ENCODE results near the gene LRBA.

Gene LRBA

GRCh38 chr4:150794706-150795105, 220.4 kb downstream of the LRBA start:
- TF ChIP-seq CTCF (conservative IDR thresholded peaks at IDR 0.05) = no peak

DNA sequence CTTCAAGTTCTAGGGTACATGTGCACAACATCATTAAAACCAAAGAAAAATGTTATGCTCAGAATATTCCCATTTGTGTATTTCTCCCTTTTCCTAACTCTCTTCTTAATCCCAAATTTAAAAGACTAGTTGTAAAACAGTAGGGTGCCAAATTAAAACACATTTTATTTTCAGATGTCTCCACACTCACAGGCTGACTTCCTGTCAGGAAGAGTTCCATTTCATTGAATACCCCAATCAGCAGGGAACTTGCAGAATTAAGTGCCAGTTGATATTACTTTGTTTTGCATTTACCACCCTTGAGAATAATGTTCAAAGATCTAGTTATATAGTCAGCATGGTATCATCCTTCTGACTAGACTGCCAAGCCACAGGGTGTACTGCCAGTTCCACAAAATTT, 225.2 kb downstream of the LRBA start:
- H3K27ac ChIP-seq = no peak overlapping the region
- TF ChIP-seq CTCF (conservative IDR thresholded peaks at IDR 0.05) = no peak

More at GRCh38 chr4:150794706-150795105, 220.4 kb downstream of the LRBA start:
- H3K27ac ChIP-seq = no peak overlapping the region

DNA sequence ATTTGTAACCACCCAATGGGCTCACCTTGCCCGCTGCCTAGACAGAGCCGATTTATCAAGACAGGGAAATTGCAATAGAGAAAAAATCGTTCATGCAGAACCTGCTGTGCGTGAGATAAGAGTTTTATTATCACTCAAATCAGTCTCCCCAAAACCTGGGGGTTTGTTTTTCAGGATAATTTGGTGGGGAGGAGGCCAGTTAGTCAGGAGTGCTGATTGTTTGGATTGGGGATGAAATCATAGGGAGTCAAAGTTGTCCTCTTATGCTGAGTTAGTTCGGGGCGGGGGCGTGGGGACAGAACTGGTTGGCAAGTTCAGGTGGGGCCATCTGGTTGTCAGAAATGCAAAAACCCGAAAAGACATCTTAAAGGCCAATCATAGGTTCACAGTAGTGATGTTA, 230.1 kb downstream of the LRBA start:
- no peak overlapping the region for H3K27ac ChIP-seq
- no peak for TF ChIP-seq CTCF (conservative IDR thresholded peaks at IDR 0.05)

DNA sequence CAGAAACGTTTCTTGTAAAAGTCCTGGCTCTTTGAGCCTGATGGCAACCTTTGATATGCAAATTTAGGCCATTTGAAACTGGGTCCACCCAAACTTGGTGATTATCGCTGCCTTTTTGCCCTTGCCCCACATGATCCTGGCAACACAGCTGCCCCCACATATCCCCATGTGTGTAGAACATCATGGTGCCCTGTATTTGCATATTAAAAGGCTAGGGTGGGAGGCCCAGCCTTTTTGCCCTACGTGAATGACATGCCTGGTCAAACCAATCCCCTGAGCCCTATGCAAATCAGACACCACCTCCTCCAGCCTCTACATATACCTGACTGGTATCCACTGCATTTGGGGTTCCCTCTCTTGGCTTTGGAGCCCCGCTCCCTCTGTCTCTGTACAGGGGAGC, 230.8 kb downstream of the LRBA start:
- 0 out of 2 replicates have a peak overlapping the region, but pooled peaks have one; percentile 59 for H3K27ac ChIP-seq
- no peak for TF ChIP-seq CTCF (conservative IDR thresholded peaks at IDR 0.05)

DNA sequence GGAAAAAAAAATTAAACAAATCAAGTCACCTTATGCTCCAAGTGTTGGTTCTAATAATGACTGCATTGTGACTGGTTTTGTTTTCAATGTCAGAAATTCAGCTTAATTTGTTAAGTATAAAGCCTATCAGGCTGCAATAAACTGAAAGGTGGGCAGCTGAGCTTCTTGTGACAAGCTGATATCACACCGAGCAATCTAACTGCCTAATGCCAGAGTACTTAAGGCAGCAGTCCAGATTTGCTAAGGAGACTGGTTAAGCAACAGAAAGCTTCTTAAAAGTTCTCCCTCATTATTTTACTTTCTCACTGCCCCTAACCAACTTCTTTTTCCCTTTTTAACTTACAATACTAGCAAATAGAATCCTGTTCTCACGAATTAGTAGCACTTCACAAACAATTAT, 232.2 kb downstream of the LRBA start:
- H3K27ac ChIP-seq = peak overlapping the region; percentile 59
- no peak for TF ChIP-seq CTCF (conservative IDR thresholded peaks at IDR 0.05)

DNA sequence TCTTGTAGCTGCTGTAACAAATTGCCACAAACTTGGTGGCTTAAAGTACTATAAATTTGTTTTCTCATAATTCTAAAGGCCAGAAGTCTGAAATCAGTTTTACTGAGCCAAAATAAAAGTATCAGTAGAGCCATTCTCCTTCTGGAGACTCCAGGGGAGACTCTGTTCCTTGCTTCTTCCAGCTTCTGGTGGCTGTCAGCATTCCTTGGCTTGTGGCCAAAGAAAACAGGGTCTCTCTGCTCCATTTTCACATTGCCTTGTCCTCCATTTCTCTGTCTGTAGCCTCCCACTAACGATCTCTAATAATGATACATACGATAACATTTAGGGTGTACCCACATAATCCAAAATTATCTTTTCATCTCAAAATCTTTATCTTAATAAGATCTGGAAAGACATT, 232.8 kb downstream of the LRBA start:
- peak overlapping the region; percentile 59 for H3K27ac ChIP-seq
- TF ChIP-seq CTCF (conservative IDR thresholded peaks at IDR 0.05) = no peak

- H3K27ac ChIP-seq = peak overlapping the region; percentile 59; the same call in 1 of the 2 replicates
- no peak for TF ChIP-seq CTCF (conservative IDR thresholded peaks at IDR 0.05)
Measured at GRCh38 chr4:150781191-150781590, 233.9 kb downstream of the LRBA start.

- no peak overlapping the region for H3K27ac ChIP-seq
- no peak for TF ChIP-seq CTCF (conservative IDR thresholded peaks at IDR 0.05)
Measured at GRCh38 chr4:150779707-150780106, 235.4 kb downstream of the LRBA start.
